Measurements from ENCODE around the gene RAB11A. TPM values are rescaled to one million over a fixed set of nuclear protein-coding genes. Genes with fewer than 3 reads are reported as not detected.

The RAB11A gene
- total and polyA plus RNA-seq, 2 experiments from 2014 or later, result 163 to 259 TPM

- Histone ChIP-seq H3K27me3 (no peaks in the 10 kb centered on the region), H3K4me3 (no peak overlapping the region), H3K9me3 (ENCODE audit: low read depth) (no peaks in the 10 kb centered on the region), H3K27ac (no peak overlapping the region), H3K36me3 (peaks cover 20% of the 10 kb centered on the region), H3K4me1 (ENCODE audit: low read depth) (no peaks in the 10 kb centered on the region)
- DNase-seq (ENCODE audit: low read depth in 1 of 2, low spot score in 1 of 2), result peak in 1 of 2 donors; percentile 52
- no peak for TF ChIP-seq CTCF (IDR thresholded peaks at IDR 0.05; ENCODE audit: low read depth, low read length)
Measured at GRCh38 chr15:65896236-65896635, 26.9 kb downstream of the RAB11A start.

GRCh38 chr15:65900488-65900887 lies 31.2 kb downstream of the RAB11A start:
- Histone ChIP-seq H3K4me1 (ENCODE audit: low read depth) (peaks cover 28% of the 10 kb centered on the region), H3K36me3 (peaks cover 14% of the 10 kb centered on the region), H3K27ac (no peak overlapping the region), H3K27me3 (no peaks in the 10 kb centered on the region), H3K9me3 (ENCODE audit: low read depth) (no peaks in the 10 kb centered on the region), H3K4me3 (no peak overlapping the region)
- no peak for TF ChIP-seq CTCF (IDR thresholded peaks at IDR 0.05; ENCODE audit: low read depth, low read length)
- DNase-seq (ENCODE audit: low read depth in 1 of 2, low spot score in 1 of 2), result no peak

- Histone ChIP-seq H3K27me3 (no peaks in the 10 kb centered on the region), H3K4me1 (ENCODE audit: low read depth) (peaks cover 35% of the 10 kb centered on the region), H3K27ac (no peak overlapping the region), H3K36me3 (peaks cover 14% of the 10 kb centered on the region), H3K4me3 (no peak overlapping the region), H3K9me3 (ENCODE audit: low read depth) (no peaks in the 10 kb centered on the region)
- TF ChIP-seq CTCF (IDR thresholded peaks at IDR 0.05; ENCODE audit: low read depth, low read length), result no peak
- no peak for DNase-seq (ENCODE audit: low read depth in 1 of 2, low spot score in 1 of 2)
Measured at GRCh38 chr15:65901336-65901735, 32.0 kb downstream of the RAB11A start.

- no peak for TF ChIP-seq CTCF (IDR thresholded peaks at IDR 0.05; ENCODE audit: low read depth, low read length)
- Histone ChIP-seq H3K27ac (no peak overlapping the region), H3K4me1 (ENCODE audit: low read depth) (peaks cover 35% of the 10 kb centered on the region), H3K36me3 (peaks cover 13% of the 10 kb centered on the region), H3K27me3 (no peaks in the 10 kb centered on the region), H3K4me3 (no peak overlapping the region), H3K9me3 (ENCODE audit: low read depth) (no peaks in the 10 kb centered on the region)
- no peak for DNase-seq (ENCODE audit: low read depth in 1 of 2, low spot score in 1 of 2)
Measured at GRCh38 chr15:65901836-65902235, 32.5 kb downstream of the RAB11A start.

- no peak overlapping the region for H3K27ac ChIP-seq
Measured at GRCh38 chr15:65902373-65902772, 33.1 kb downstream of the RAB11A start.

More at GRCh38 chr15:65902373-65902772, 33.1 kb downstream of the RAB11A start:
- peaks cover 35% of the 10 kb centered on the region for H3K4me1 ChIP-seq (ENCODE audit: low read depth)
- no peaks in the 10 kb centered on the region for H3K9me3 ChIP-seq (ENCODE audit: low read depth)
- no peak for TF ChIP-seq CTCF (IDR thresholded peaks at IDR 0.05; ENCODE audit: low read depth, low read length)
- no peak overlapping the region for H3K4me3 ChIP-seq
- peaks cover 8% of the 10 kb centered on the region for H3K36me3 ChIP-seq
- DNase-seq (ENCODE audit: low read depth in 1 of 2, low spot score in 1 of 2), result no peak
- no peaks in the 10 kb centered on the region for H3K27me3 ChIP-seq
